Activated B cell treated with CpG ODN at 0.5 μM for 24 hours (primary cell): Measurements from ENCODE around the gene TBC1D10A. TPM values are rescaled to one million over a fixed set of nuclear protein-coding genes. Genes with fewer than 3 reads are reported as not detected.

Experiments
- ATAC-seq: fragments of 200-7000 bp; cut with Tn5 transposase; one replicate; pipeline ENCODE4 v1.10.0; 2021; ENCODE audit warnings: low read depth, mild to moderate bottlenecking, moderate library complexity
- CTCF ChIA-PET: fragments of 350-600 bp; sonication (Branson Sonifier 250); formaldehyde crosslinking; loops from one replicate; lab custom pipeline; 2021; ENCODE audit warnings: antibody characterized with exemption; lab: Charles Lee
- POLR2A ChIA-PET: fragments of 350-600 bp; sonication (Branson Sonifier 250); formaldehyde crosslinking; loops from one replicate; lab custom pipeline; 2021; ENCODE audit warnings: antibody characterized with exemption; lab: Charles Lee
- DNase-seq: peaks from one replicate; pipeline ENCODE4 v3.0.0; 2022
- H3K27ac Mint-ChIP-seq: one replicate; pipeline ENCODE4 v1.8.0; 2020; ENCODE audit warnings: mixed read lengths
- H3K27me3 Mint-ChIP-seq: one replicate; pipeline ENCODE4 v1.8.0; 2021; ENCODE audit warnings: mixed read lengths
- H3K36me3 Mint-ChIP-seq: one replicate; pipeline ENCODE4 v1.8.0; 2021; ENCODE audit warnings: low read depth, mixed read lengths
- H3K4me1 Mint-ChIP-seq: one replicate; pipeline ENCODE4 v1.8.0; 2021; ENCODE audit warnings: mixed read lengths
- H3K4me3 Mint-ChIP-seq: one replicate; pipeline ENCODE4 v1.8.0; 2020; ENCODE audit warnings: mild to moderate bottlenecking, mixed read lengths
- H3K9me3 Mint-ChIP-seq: one replicate; pipeline ENCODE4 v1.8.0; 2020; ENCODE audit warnings: mixed read lengths
- CTCF ChIP-seq: fragments of 200-600 bp; IDR thresholded peaks from one replicate; pipeline ENCODE4 v1.8.0; 2022; ENCODE audit warnings: antibody characterized with exemption, mild to moderate bottlenecking
- intact Hi-C: fragments of 100-400 bp; cut with micrococcal nuclease; formaldehyde crosslinking; loops from one replicate; pipeline ENCODE4 v1.15.1; 2024
- total RNA-seq: library from RNA; stranded (reverse); gene quantifications from 2 replicates; pipeline ENCODE4 v1.2.3, GENCODE V29; 2022

The TBC1D10A gene
- total RNA-seq, 1 donor from 2014 or later, result 20.4 TPM

- Mint-ChIP-seq H3K27me3 (no peaks in the 10 kb centered on the region), H3K36me3 (peaks cover 17% of the 10 kb centered on the region), H3K4me1 (peaks cover 53% of the 10 kb centered on the region), H3K9me3 (no peaks in the 10 kb centered on the region), H3K27ac (no peak overlapping the region), H3K4me3 (peak overlapping the region; percentile 86)
- ChIA-PET POLR2A (interaction anchor here (1.0 to 6.2 kb wide), 4 partner anchors 10 to 35 kb away, joined by 11 to 92 read pairs (median 55); partner anchors contain the start of genes CASTOR1, CCDC157 and SF3A1), CTCF (interaction anchor here (1.0 to 7.5 kb wide), 4 partner anchors 15 to 63 kb away, joined by 3 to 83 read pairs (median 4); partner anchors contain the start of gene CASTOR1)
- intact Hi-C loops, result no loop called here
- TF ChIP-seq CTCF, result no peak
- DNase-seq (no peak), ATAC-seq (no peak)
Observed at GRCh38 chr22:30325065-30325720, 1.5 kb downstream of the TBC1D10A start.

GRCh38 chr22:30324014-30324730, 2.6 kb downstream of the TBC1D10A start:
- H3K36me3 Mint-ChIP-seq, result peaks cover 20% of the 10 kb centered on the region
- no peak for TF ChIP-seq CTCF
- peak overlapping the region; percentile 86 for H3K4me3 Mint-ChIP-seq
- CTCF ChIA-PET, result interaction anchor here (1.0 to 7.5 kb wide), 4 partner anchors 12 to 64 kb away, joined by 3 to 83 read pairs (median 4); partner anchors contain the start of gene CASTOR1
- peaks cover 60% of the 10 kb centered on the region for H3K4me1 Mint-ChIP-seq
- DNase-seq (no peak), ATAC-seq (no peak)
- no peak overlapping the region for H3K27ac Mint-ChIP-seq
- H3K27me3 Mint-ChIP-seq, result no peaks in the 10 kb centered on the region
- intact Hi-C loops, result no loop called here
- H3K9me3 Mint-ChIP-seq, result no peaks in the 10 kb centered on the region
- POLR2A ChIA-PET, result interaction anchor here (1.4 to 4.6 kb wide), 4 partner anchors 12 to 100 kb away, joined by 4 to 68 read pairs (median 6); no protein-coding TSS in a partner anchor

- Mint-ChIP-seq H3K4me3 (no peak overlapping the region), H3K4me1 (peaks cover 69% of the 10 kb centered on the region), H3K27me3 (no peaks in the 10 kb centered on the region), H3K9me3 (no peaks in the 10 kb centered on the region), H3K36me3 (peaks cover 29% of the 10 kb centered on the region), H3K27ac (no peak overlapping the region)
- no peak for TF ChIP-seq CTCF
- no peak for DNase-seq
- ChIA-PET POLR2A (interaction anchor here (0.7 to 2.1 kb wide), 4 partner anchors 11 to 101 kb away, joined by 3 to 9 read pairs (median 4); partner anchors contain the start of gene CASTOR1), CTCF (interaction anchor here (0.7 to 2.3 kb wide), 3 partner anchors 13 to 35 kb away, joined by 3 to 11 read pairs (median 3); no protein-coding TSS in a partner anchor)
- ATAC-seq, result no peak
- intact Hi-C loops, result no loop called here
Observed at GRCh38 chr22:30323246-30323645, 3.5 kb downstream of the TBC1D10A start.

- Mint-ChIP-seq H3K36me3 (peaks cover 31% of the 10 kb centered on the region), H3K9me3 (no peaks in the 10 kb centered on the region), H3K27me3 (no peaks in the 10 kb centered on the region), H3K27ac (no peak overlapping the region), H3K4me1 (peaks cover 70% of the 10 kb centered on the region), H3K4me3 (no peak overlapping the region)
- no peak for DNase-seq
- ChIA-PET POLR2A (no interaction called here), CTCF (interaction anchor here (2.3 kb wide), 1 partner anchor 33 kb away, joined by 11 read pairs; no protein-coding TSS in a partner anchor)
- intact Hi-C loops, result no loop called here
- no peak for ATAC-seq
- no peak for TF ChIP-seq CTCF
Observed at GRCh38 chr22:30321461-30321860, 5.3 kb downstream of the TBC1D10A start.
